GM12878 (cell line): ENCODE results near the gene EIF2B1. TPM values are rescaled to one million over a fixed set of nuclear protein-coding genes. Genes with fewer than 3 reads are reported as not detected.

Experiments
- BHLHE40 ChIP-seq, 2 experiments: fragments of 450-650 bp in 1 of 2; IDR thresholded peaks; 2 replicates each; pipeline ENCODE4 v1.6.1; 2011 to 2017; ENCODE audit warnings: low read depth in 2 of 2, borderline replicate concordance in 1 of 2, improper control_type of control experiment in 1 of 2, low read length in 1 of 2, mild to moderate bottlenecking in 1 of 2
- CEBPZ ChIP-seq: fragments of 150-350 bp; IDR thresholded peaks from 2 replicates; pipeline ENCODE4 v1.6.1; 2016; ENCODE audit warnings: low read depth, low read length
- CUX1 ChIP-seq: IDR thresholded peaks from 2 replicates; pipeline ENCODE4 v1.6.1; 2012; ENCODE audit warnings: improper control_type of control experiment, low read depth, low read length; ENCODE audit not compliant: insufficient replicate concordance
- DPF2 ChIP-seq: fragments of 450-650 bp; IDR thresholded peaks from 2 replicates; pipeline ENCODE4 v1.6.1; 2017; ENCODE audit warnings: mild to moderate bottlenecking
- FOXM1 ChIP-seq: IDR thresholded peaks from 2 replicates; pipeline ENCODE4 v1.6.1; 2012; ENCODE audit warnings: low read depth, mild to moderate bottlenecking, inconsistent platforms, low read length, moderate library complexity
- LARP7 ChIP-seq: fragments of 450-650 bp; IDR thresholded peaks from 2 replicates; pipeline ENCODE4 v1.6.1; 2017; ENCODE audit warnings: mild to moderate bottlenecking
- MTA3 ChIP-seq: IDR thresholded peaks from 2 replicates; pipeline ENCODE4 v1.6.1; 2012; ENCODE audit warnings: low read length, inconsistent platforms, borderline replicate concordance
- MXI1 ChIP-seq: fragments of 150-350 bp; IDR thresholded peaks from 2 replicates; pipeline ENCODE4 v1.6.1; 2011; ENCODE audit warnings: low read depth, mild to moderate bottlenecking, inconsistent platforms, low read length, improper control_type of control experiment
- NKRF ChIP-seq: fragments of 450-650 bp; conservative IDR thresholded peaks from 2 replicates; pipeline ENCODE4 v1.6.1; 2017; ENCODE audit warnings: mild to moderate bottlenecking, moderate library complexity
- RAD51 ChIP-seq: fragments of 450-650 bp; IDR thresholded peaks from 2 replicates; pipeline ENCODE4 v1.6.1; 2016; ENCODE audit warnings: moderate library complexity, mild to moderate bottlenecking, inconsistent platforms
- RBBP5 ChIP-seq: fragments of 200-600 bp; sonication (generic); conservative IDR thresholded peaks from 2 replicates; pipeline ENCODE4 v1.6.1; 2016
- RELB ChIP-seq: fragments of 450-650 bp; IDR thresholded peaks from 2 replicates; pipeline ENCODE4 v1.6.1; 2017; ENCODE audit warnings: low read depth, mild to moderate bottlenecking, moderate library complexity
- SMAD1 ChIP-seq: fragments of 450-650 bp; IDR thresholded peaks from 2 replicates; pipeline ENCODE4 v1.6.1; 2018; ENCODE audit warnings: mild to moderate bottlenecking, low read depth; ENCODE audit not compliant: partially characterized antibody
- SREBF1 ChIP-seq: IDR thresholded peaks from 2 replicates; pipeline ENCODE4 v1.6.1; 2012; ENCODE audit warnings: mild to moderate bottlenecking, low read length
- STAT1 ChIP-seq: fragments of 450-650 bp; conservative IDR thresholded peaks from 2 replicates; pipeline ENCODE4 v1.6.1; 2014; ENCODE audit warnings: antibody characterized with exemption, mild to moderate bottlenecking
- TCF7 ChIP-seq: IDR thresholded peaks from 2 replicates; pipeline ENCODE4 v1.6.1; 2014; ENCODE audit warnings: antibody characterized with exemption, borderline replicate concordance
- WRNIP1 ChIP-seq: IDR thresholded peaks from 2 replicates; pipeline ENCODE4 v1.6.1; 2011; ENCODE audit warnings: low read depth, low read length, improper control_type of control experiment, borderline replicate concordance
- ZNF622 ChIP-seq: fragments of 450-650 bp; IDR thresholded peaks from 2 replicates; pipeline ENCODE4 v1.6.1; 2017; ENCODE audit warnings: mild to moderate bottlenecking, inconsistent platforms
- polyA plus RNA-seq, 11 experiments: library from polyadenylated mRNA; depleted of rRNA in 4 of 11; unstranded in 6 of 11; stranded (reverse) in 5 of 11; fragments of >200 nt; fragmentation: Nextera tagmentation in 4 of 11; fragmentation: Illumina TruSeq in 1 of 11; extraction: Ambion mirVana in 4 of 11; extraction: Trizol in 1 of 11; gene quantifications; 1 replicate in 1 of 11; 2 replicates in 10 of 11; pipeline versions ENCODE4 v1.2.1 to v1.2.3, GENCODE V29; 2011 to 2016; ENCODE audit warnings: inconsistent platforms in 2 of 11, missing spikeins in 2 of 11, low read depth in 1 of 11
- total RNA-seq, 4 experiments: library from RNA; depleted of rRNA in 3 of 4; stranded (reverse); fragments of >200 nt in 3 of 4; fragmentation: Illumina TruSeq in 1 of 4; extraction: Trizol in 1 of 4; gene quantifications; 2 replicates each; pipeline versions ENCODE4 v1.2.1 to v1.2.3, GENCODE V29; 2013 to 2021

Gene EIF2B1
- total and polyA plus RNA-seq, 10 of the 15 experiments (the other 5 are each of a cell fraction or from before 2014, with no cell fraction given), result 17.6 to 131 (median 49.1) TPM

- TF ChIP-seq CEBPZ, result no peak
- no peak for TF ChIP-seq SMAD1
- no peak for TF ChIP-seq CUX1
- peak; percentile 60; the same call in 1 of the 2 replicates for TF ChIP-seq LARP7
- no peak for TF ChIP-seq WRNIP1
- TF ChIP-seq SREBF1, result no peak
- no peak for TF ChIP-seq ZNF622
- TF ChIP-seq BHLHE40 (IDR thresholded peaks at IDR 0.05; ENCODE audit: borderline replicate concordance in 1 of 2, low read depth in 2 of 2, low read length in 1 of 2), result no peak
- no peak for TF ChIP-seq DPF2
- TF ChIP-seq MTA3, result no peak
- 0 out of 2 replicates have a peak, but pooled peaks have one; percentile 19 for TF ChIP-seq STAT1
- TF ChIP-seq RBBP5, result no peak
- TF ChIP-seq RELB, result peak; percentile 95
- peak; percentile 69; the same call in 1 of the 2 replicates for TF ChIP-seq MXI1
- peak; percentile 96 for TF ChIP-seq NKRF
- TF ChIP-seq RAD51, result no peak
- TF ChIP-seq TCF7, result no peak
- TF ChIP-seq FOXM1, result no peak
These were observed 37.6 kb upstream of the EIF2B1 start, which contains the start of gene TCTN2 (continued) for GRCh38 chr12:123670882-123671728.
